Parathyroid adenoma (tissue), 2 donors: ENCODE data around the gene WWTR1.

Experiments
- H2AFZ ChIP-seq: fragments of 300-600 bp; sonication (generic); one replicate; pipeline ENCODE4 v1.7.0; 2017; ENCODE audit warnings: antibody characterized with exemption, mild to moderate bottlenecking
- H3K27ac ChIP-seq: fragments of 300-600 bp; sonication (generic); one replicate; pipeline ENCODE4 v1.7.0; 2017
- H3K27me3 ChIP-seq: fragments of 300-600 bp; sonication (generic); one replicate; pipeline ENCODE4 v1.7.0; 2017; ENCODE audit warnings: low read length; ENCODE audit not compliant: control insufficient read depth, insufficient read depth
- H3K36me3 ChIP-seq: fragments of 300-600 bp; sonication (generic); one replicate; pipeline ENCODE4 v1.7.0; 2017; ENCODE audit warnings: low read length; ENCODE audit not compliant: control insufficient read depth, insufficient read depth
- H3K4me1 ChIP-seq: fragments of 300-600 bp; sonication (generic); one replicate; pipeline ENCODE4 v1.7.0; 2017; ENCODE audit warnings: control low read depth
- H3K4me2 ChIP-seq: fragments of 300-600 bp; sonication (generic); one replicate; pipeline ENCODE4 v1.7.0; 2017; ENCODE audit warnings: low read length
- H3K4me3 ChIP-seq: fragments of 300-600 bp; sonication (generic); one replicate; pipeline ENCODE4 v1.7.0; 2017; ENCODE audit warnings: low read depth, low read length
- H3K79me2 ChIP-seq: fragments of 300-600 bp; sonication (generic); one replicate; pipeline ENCODE4 v1.7.0; 2017; ENCODE audit warnings: control low read depth
- H3K9ac ChIP-seq: fragments of 300-600 bp; sonication (generic); one replicate; pipeline ENCODE4 v1.7.0; 2017; ENCODE audit warnings: mild to moderate bottlenecking
- H3K9me3 ChIP-seq: fragments of 300-600 bp; sonication (generic); one replicate; pipeline ENCODE4 v1.7.0; 2017; ENCODE audit warnings: low read length; ENCODE audit not compliant: control insufficient read depth
- CTCF ChIP-seq: fragments of 300-600 bp; sonication (generic); IDR thresholded peaks from one replicate; pipeline ENCODE4 v1.7.0; 2017; ENCODE audit warnings: antibody characterized with exemption, mild to moderate bottlenecking
- donor health status: primary hyperparathyroidism.

Gene WWTR1

DNA sequence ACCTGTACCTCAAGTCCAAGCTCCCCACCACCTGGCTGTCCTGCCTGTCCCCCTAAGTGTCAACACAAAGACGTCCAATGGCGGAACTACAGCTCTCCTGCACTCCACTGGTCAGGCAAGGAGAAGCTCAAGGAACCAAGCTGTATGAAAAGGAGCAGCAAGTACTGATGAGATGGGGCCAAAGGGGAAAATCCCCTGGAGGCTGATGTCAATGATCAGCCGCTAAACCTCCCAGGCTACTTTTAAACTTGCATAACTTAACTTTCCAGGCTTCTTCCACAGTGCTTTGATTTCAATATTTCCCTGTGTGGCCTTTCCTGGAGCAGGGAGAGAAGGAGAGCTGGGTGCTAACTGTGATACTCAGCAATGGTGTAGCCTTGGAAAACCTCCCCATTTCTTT, 148.3 kb downstream of the WWTR1 start:
- Histone ChIP-seq H2AFZ (no peak overlapping the region), H3K79me2 (no peaks in the 10 kb centered on the region), H3K4me3 (no peak overlapping the region), H3K36me3 (no peaks in the 10 kb centered on the region), H3K4me2 (no peak overlapping the region), H3K27me3 (no peaks in the 10 kb centered on the region), H3K4me1 (no peaks in the 10 kb centered on the region), H3K9ac (no peak overlapping the region), H3K9me3 (no peaks in the 10 kb centered on the region), H3K27ac (no peak overlapping the region)
- no peak for TF ChIP-seq CTCF

GRCh38 chr3:149507491-149508324, 150.1 kb downstream of the WWTR1 start:
- no peak overlapping the region for H3K27ac ChIP-seq
- H3K4me1 ChIP-seq = no peaks in the 10 kb centered on the region
- H3K4me3 ChIP-seq = no peak overlapping the region
- no peaks in the 10 kb centered on the region for H3K9me3 ChIP-seq
- no peaks in the 10 kb centered on the region for H3K36me3 ChIP-seq
- peak overlapping the region; percentile 67 for H2AFZ ChIP-seq
- H3K9ac ChIP-seq = no peak overlapping the region
- no peak overlapping the region for H3K4me2 ChIP-seq
- TF ChIP-seq CTCF = no peak
- H3K79me2 ChIP-seq = no peaks in the 10 kb centered on the region
- H3K27me3 ChIP-seq = no peaks in the 10 kb centered on the region

GRCh38 chr3:149506965-149507364, 150.9 kb downstream of the WWTR1 start:
- Histone ChIP-seq H3K79me2 (no peaks in the 10 kb centered on the region), H3K36me3 (no peaks in the 10 kb centered on the region), H2AFZ (peak overlapping the region; percentile 67), H3K4me2 (no peak overlapping the region), H3K4me1 (no peaks in the 10 kb centered on the region), H3K27ac (no peak overlapping the region), H3K27me3 (no peaks in the 10 kb centered on the region), H3K4me3 (no peak overlapping the region), H3K9me3 (no peaks in the 10 kb centered on the region), H3K9ac (no peak overlapping the region)
- no peak for TF ChIP-seq CTCF

DNA sequence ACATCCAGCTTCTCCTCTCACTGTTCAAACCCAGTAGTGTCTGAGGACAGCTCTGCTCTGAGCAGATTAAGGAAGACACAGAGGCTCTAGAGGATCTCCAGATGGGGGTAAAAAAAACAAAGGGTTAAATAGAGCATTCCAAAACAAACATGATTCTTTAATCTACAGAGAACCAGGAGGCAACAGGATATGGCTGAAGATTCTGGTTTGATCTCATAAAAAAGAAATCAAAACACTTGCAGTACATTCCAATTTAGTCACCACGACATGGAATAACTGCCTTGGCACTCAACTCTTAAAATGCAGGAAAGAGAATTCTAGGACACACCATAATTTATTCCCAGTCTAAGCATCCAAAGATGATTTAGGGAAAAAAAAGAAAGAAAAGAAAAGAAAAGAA, 151.3 kb downstream of the WWTR1 start:
- H3K27me3 ChIP-seq = no peaks in the 10 kb centered on the region
- H3K4me2 ChIP-seq = no peak overlapping the region
- H3K27ac ChIP-seq = no peak overlapping the region
- no peaks in the 10 kb centered on the region for H3K4me1 ChIP-seq
- TF ChIP-seq CTCF = no peak
- H3K4me3 ChIP-seq = no peak overlapping the region
- no peak overlapping the region for H3K9ac ChIP-seq
- no peak overlapping the region for H2AFZ ChIP-seq
- no peaks in the 10 kb centered on the region for H3K36me3 ChIP-seq
- no peaks in the 10 kb centered on the region for H3K79me2 ChIP-seq
- H3K9me3 ChIP-seq = no peaks in the 10 kb centered on the region

DNA sequence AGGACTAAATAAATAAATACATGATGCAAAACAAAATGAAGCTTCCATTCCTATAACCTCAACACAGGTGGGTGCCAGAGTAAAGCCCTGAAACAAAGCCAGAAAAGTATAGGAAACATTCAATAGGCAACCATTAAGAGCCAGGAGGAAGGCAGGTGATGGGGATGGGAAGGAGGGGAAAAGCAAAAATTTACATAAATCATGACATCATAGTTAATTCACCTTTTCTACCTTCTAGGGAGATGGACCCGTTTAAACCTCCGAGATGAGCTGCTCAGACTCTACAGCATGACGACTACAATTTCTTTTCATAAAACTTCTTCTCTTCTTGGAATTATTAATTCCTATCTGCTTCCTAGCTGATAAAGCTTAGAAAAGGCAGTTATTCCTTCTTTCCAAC, 155.4 kb downstream of the WWTR1 start:
- no peaks in the 10 kb centered on the region for H3K4me1 ChIP-seq
- no peaks in the 10 kb centered on the region for H3K27me3 ChIP-seq
- no peak for TF ChIP-seq CTCF
- H3K4me3 ChIP-seq = no peak overlapping the region
- no peaks in the 10 kb centered on the region for H3K9me3 ChIP-seq
- H2AFZ ChIP-seq = no peak overlapping the region
- H3K4me2 ChIP-seq = no peak overlapping the region
- no peaks in the 10 kb centered on the region for H3K36me3 ChIP-seq
- no peak overlapping the region for H3K9ac ChIP-seq
- H3K27ac ChIP-seq = no peak overlapping the region
- no peaks in the 10 kb centered on the region for H3K79me2 ChIP-seq
